GM18526 (cell line): ENCODE measurements around the gene ARHGEF10L.

Experiments
- POLR2A ChIP-seq: IDR thresholded peaks from 3 replicates; pipeline ENCODE4 v1.6.1; 2011; ENCODE audit not compliant: insufficient read length; ENCODE audit errors: extremely low read depth

ARHGEF10L gene

DNA sequence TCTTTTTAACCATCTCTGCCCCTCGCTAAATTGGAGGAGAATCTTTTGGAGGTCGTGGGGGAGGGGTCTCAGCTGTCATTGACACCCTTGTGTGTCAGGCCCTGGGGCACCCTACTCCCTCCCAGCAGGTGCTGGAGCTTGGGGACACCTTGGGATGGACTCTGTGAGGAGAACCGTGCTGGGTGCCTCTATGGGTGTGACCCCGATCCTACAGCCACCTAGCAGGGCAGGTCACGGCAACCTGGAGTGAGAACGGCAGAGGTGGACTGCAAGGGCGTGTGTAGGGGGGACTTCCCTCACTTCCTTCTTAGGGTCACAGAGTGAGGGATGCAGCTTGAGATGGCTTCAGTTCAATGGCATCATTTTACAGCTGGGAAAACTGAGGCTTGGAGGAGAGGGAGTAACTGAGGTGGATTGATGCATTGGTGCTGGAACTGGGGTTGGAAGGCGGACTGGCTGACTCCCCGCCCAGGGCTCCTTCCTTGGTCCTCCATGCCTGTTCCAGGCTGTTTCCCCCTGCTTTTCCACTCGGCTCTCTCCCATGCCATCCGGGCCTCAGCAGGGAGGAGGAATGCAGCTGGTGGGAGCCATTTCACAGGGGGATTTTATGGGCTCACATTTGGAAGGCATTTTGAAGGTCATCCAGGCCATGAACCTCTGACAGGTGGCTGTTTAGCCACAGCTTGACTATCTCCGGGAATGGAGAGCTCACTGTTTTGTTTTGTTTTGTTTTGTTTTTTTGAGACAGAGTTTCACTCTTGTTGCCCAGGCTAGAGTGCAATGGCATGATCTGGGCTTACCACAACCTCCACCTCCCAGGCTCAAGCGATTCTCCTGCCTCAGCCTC lies 18.8 kb upstream of the ARHGEF10L start:
- TF ChIP-seq POLR2A, result no peak

DNA sequence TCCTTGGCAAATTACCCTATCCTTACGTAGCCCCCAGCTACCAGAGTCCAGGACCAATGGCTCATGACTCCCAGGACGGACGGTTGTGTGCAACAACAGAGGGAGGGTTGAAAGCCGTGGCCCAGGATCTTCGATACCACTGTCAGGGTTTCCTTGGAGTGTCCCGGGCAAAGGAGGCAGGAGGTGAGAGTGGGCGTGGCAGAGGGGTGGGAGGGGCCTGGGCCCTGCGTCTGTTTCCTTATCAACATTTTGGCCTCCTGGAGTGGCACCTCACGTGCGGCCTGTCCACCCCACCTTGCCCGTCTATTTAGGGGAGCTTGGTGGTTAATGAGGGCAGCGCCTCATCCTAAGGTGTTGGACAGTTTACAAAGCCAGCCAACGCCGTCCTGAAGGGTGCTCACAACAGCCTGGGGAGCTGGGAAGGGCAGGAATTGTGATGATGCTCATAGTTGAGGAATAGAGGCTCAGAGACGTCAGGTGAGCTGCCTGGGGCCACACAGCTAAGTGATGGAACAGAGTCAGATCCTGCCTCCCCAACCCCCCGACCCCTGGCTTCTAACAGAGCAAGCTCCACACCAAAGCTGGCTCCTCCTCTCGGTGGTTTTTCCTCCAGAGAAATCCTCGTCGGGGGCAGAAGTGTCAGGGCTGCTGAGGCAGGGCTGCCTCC lies 17.4 kb upstream of the ARHGEF10L start:
- TF ChIP-seq POLR2A, result no peak

DNA sequence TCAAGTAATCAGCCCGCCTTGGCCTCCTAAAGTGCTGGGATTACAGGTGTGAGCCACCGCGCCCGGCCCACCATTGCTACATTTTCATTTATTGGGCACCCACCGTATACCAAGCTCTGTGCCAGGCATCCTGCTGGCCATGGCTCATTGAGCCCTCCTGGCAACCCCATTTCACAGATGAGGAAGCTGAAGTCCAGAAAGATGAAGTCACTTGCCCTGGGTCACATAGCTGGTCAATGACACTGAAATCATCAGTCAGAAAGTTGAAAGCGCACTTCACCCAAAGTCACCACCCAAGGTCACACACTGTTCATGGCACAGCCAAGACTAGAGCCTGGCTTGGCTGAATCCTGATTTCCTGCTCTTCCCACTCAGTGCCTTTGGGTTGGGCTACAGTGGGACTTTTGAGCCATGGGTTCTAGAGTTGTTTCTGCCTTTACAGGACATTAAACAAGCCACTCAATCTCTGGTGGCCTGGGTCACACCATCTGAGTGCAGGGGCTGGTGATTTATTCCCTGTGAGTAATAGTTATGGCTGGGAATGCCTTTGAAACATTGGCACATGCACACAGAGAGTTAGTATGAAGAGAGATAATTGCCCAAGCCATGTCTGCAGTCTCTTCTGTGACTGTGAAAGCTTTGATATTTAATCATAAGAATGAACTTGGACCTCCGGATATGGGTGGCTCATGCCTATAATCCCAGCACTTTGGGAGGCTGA lies 16.0 kb upstream of the ARHGEF10L start:
- no peak for TF ChIP-seq POLR2A

DNA sequence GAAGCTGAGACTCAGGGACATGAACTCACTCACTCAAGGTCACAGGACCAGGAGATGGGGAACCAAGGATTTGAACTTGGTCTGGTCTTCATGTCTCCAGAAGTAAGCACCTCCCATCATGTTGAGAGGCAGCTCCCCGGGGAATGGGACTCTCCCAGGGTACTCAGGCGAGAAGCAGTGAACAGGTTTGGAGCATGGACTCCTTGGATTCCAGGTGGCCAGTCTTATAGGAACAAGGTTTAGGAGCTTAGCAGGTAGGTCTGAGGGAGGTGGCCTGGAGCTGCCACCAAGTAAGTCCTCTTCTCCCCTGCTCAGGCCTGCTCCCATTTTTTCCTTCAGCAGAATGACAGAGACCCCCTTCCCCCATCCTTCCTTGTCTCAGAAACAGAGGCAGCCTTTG lies 14.9 kb upstream of the ARHGEF10L start:
- TF ChIP-seq POLR2A, result no peak

GRCh38 chr1:17525996-17526686 lies 13.4 kb upstream of the ARHGEF10L start:
- no peak for TF ChIP-seq POLR2A

GRCh38 chr1:17527036-17527914 lies 12.2 kb upstream of the ARHGEF10L start:
- TF ChIP-seq POLR2A, result no peak

- no peak for TF ChIP-seq POLR2A
Observed at GRCh38 chr1:17529381-17529780, 10.1 kb upstream of the ARHGEF10L start.

DNA sequence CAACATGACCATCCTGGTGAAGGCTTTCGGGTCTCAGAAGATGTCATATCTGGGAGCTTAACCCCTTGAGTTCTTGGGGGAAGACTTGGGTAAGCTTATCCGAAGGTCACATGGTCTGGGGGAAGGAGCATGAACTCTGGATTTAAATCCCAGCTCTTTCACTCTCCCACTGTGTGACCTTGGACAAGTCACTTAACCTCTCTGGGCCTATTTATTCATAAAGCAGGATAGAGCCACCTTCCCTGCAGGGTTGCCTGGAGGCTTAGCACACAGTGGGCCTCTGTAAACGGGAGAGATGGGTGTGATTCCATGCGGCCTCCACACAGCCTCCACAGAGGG lies 8.2 kb upstream of the ARHGEF10L start:
- TF ChIP-seq POLR2A, result no peak

GRCh38 chr1:17531682-17532487 lies 7.6 kb upstream of the ARHGEF10L start:
- no peak for TF ChIP-seq POLR2A

DNA sequence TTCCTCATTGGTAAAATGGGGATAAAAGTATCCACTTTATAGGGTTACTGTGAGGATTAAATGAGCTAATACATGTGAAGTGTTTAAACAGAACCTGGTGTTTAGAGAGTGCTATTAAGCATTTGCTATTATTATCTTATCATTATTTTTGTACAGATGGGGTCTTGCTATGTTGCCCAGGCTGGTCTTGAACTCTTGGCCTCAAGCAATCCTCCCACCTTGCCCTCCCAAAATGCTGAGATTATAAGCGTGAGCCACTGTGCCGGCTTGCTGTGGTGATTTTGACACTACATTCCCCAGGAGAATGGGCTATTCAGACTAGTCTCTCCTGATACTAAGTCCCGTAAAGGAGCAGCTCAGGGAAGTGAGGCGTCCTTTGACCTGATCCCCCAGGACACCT lies 6.3 kb upstream of the ARHGEF10L start:
- no peak for TF ChIP-seq POLR2A

GRCh38 chr1:17535300-17535936 lies 4.1 kb upstream of the ARHGEF10L start:
- no peak for TF ChIP-seq POLR2A

GRCh38 chr1:17538010-17538409 lies 1.5 kb upstream of the ARHGEF10L start:
- no peak for TF ChIP-seq POLR2A

- no peak for TF ChIP-seq POLR2A
Observed at GRCh38 chr1:17538428-17539117, 925 bp upstream of the ARHGEF10L start.

DNA sequence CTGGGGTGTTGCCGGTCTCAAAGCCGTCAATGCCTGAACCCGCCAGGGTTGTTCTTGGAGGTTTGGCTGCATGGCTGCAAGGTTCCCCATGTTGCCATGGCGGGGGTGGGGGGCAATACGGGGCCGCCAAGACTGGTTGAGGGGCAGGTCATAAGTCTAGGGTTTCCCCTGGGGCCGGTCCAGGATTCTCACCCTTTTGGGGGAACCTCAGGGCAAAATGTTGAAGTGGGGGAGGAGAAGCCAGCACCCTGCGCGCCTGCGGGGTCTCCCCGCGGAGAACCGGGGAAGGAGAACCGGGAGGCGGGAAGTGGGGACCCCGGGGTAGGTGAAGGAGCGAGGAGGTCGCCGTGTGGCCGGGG lies 401 bp upstream of the ARHGEF10L start:
- TF ChIP-seq POLR2A, result no peak
